HepG2 (cell line): ENCODE data around the gene MYL12B. TPM values are rescaled to one million over a fixed set of nuclear protein-coding genes. Genes with fewer than 3 reads are reported as not detected.
A peak's percentile ranks its signal among the peaks of the same experiment; 100 is the strongest.

Experiments used
- CTCF ChIP-seq: sonication (generic); formaldehyde crosslinking; IDR thresholded peaks from 2 replicates; pipeline ENCODE4 v1.5.0; 2020; ENCODE audit warnings: mild to moderate bottlenecking, missing genetic modification reagents, moderate library complexity
- ETV5 ChIP-seq: IDR thresholded peaks from 2 replicates; pipeline ENCODE4 v1.6.1; 2018; ENCODE audit warnings: missing biosample characterization, missing genetic modification reagents, inconsistent platforms, borderline replicate concordance
- MEIS1 ChIP-seq: sonication (generic); formaldehyde crosslinking; IDR thresholded peaks from 2 replicates; pipeline ENCODE4 v1.9.0; 2021; ENCODE audit warnings: mild to moderate bottlenecking, missing genetic modification reagents, moderate library complexity, borderline replicate concordance
- MYNN ChIP-seq: sonication (generic); formaldehyde crosslinking; IDR thresholded peaks from 2 replicates; pipeline ENCODE4 v1.4.0; 2020; ENCODE audit warnings: mild to moderate bottlenecking, low read depth, missing genetic modification reagents
- REL ChIP-seq: sonication (generic); formaldehyde crosslinking; conservative IDR thresholded peaks from 2 replicates; pipeline ENCODE4 v1.8.0; 2022; ENCODE audit warnings: mild to moderate bottlenecking, missing genetic modification reagents, moderate library complexity
- SIX1 ChIP-seq: sonication (generic); formaldehyde crosslinking; IDR thresholded peaks from 2 replicates; pipeline ENCODE4 v1.4.0; 2020; ENCODE audit warnings: missing genetic modification reagents, borderline replicate concordance
- TEAD3 ChIP-seq: optimal IDR thresholded peaks from 2 replicates; pipeline ENCODE3; 2016; ENCODE audit warnings: borderline replicate concordance
- ZBTB49 ChIP-seq: sonication (generic); formaldehyde crosslinking; IDR thresholded peaks from 2 replicates; pipeline ENCODE4 v1.4.0; 2020; ENCODE audit warnings: missing genetic modification reagents, borderline replicate concordance
- ZNF276 ChIP-seq: sonication (generic); formaldehyde crosslinking; IDR thresholded peaks from 2 replicates; pipeline ENCODE4 v1.4.0; 2020; ENCODE audit warnings: mild to moderate bottlenecking, low read depth, missing genetic modification reagents
- ZNF552 ChIP-seq: sonication (generic); formaldehyde crosslinking; IDR thresholded peaks from 2 replicates; pipeline ENCODE4 v1.9.0; 2022; ENCODE audit warnings: missing genetic modification reagents, mild to moderate bottlenecking, borderline replicate concordance
- ZNF570 ChIP-seq: sonication (generic); formaldehyde crosslinking; IDR thresholded peaks from 2 replicates; pipeline ENCODE4 v1.4.0; 2020; ENCODE audit warnings: mild to moderate bottlenecking, missing genetic modification reagents, borderline replicate concordance
- ZNF761 ChIP-seq: sonication (generic); formaldehyde crosslinking; conservative IDR thresholded peaks from 2 replicates; pipeline ENCODE4 v1.4.0; 2020; ENCODE audit warnings: mild to moderate bottlenecking, missing genetic modification reagents
- ZNF784 ChIP-seq: sonication (generic); formaldehyde crosslinking; IDR thresholded peaks from 2 replicates; pipeline ENCODE4 v1.5.1; 2020; ENCODE audit warnings: missing genetic modification reagents, mild to moderate bottlenecking, borderline replicate concordance
- polyA plus RNA-seq, 8 experiments: library from polyadenylated mRNA; depleted of rRNA in 3 of 8; stranded (reverse) in 7 of 8; unstranded in 1 of 8; fragments of >200 nt; fragmentation: Illumina TruSeq in 4 of 8; extraction: Trizol in 4 of 8; gene quantifications; 2 replicates each; pipeline versions ENCODE4 v1.2.1 to v1.2.3, GENCODE V29; 2011 to 2016; ENCODE audit warnings: low read depth in 4 of 8, missing spikeins in 1 of 8, mixed read lengths in 1 of 8; ENCODE audit not compliant: insufficient read depth in 1 of 8
- total RNA-seq, 5 experiments: library from RNA; depleted of rRNA; stranded (reverse); fragments of >200 nt; fragmentation: Illumina TruSeq; extraction: Trizol; gene quantifications; 2 replicates each; pipeline ENCODE4 v1.2.3, GENCODE V29; 2016; ENCODE audit warnings: low read depth in 1 of 5
- TF ChIP-seq, protein P1 (sequence below): IDR thresholded peaks from 2 replicates; pipeline ENCODE4 v1.6.1; 2016; ENCODE audit warnings: missing compliant biosample characterization, missing genetic modification reagents, borderline replicate concordance
- TF ChIP-seq, protein P2 (sequence below): sonication (generic); formaldehyde crosslinking; IDR thresholded peaks from 2 replicates; pipeline ENCODE4 v1.4.0; 2020; ENCODE audit warnings: missing genetic modification reagents, mild to moderate bottlenecking, borderline replicate concordance

Gene MYL12B
- total and polyA plus RNA-seq, 2 of the 13 experiments (the other 11 are each of a cell fraction or from before 2014, with no cell fraction given) = 265 to 340 TPM

- TF ChIP-seq MYNN (CRISPR knock-in tag) (no peak), MEIS1 (peak; percentile 67; the same call in 1 of the 2 replicates), ZBTB49 (no peak), ZNF784 (CRISPR knock-in tag) (no peak; the same call in 1 of the 2 replicates), ZNF570 (CRISPR knock-in tag) (no peak), SIX1 (CRISPR knock-in tag) (peak; percentile 13; the same call in 1 of the 2 replicates), ZNF276 (CRISPR knock-in tag) (no peak), ZNF552 (CRISPR knock-in tag) (no peak), REL (no peak), ETV5 (peak; percentile 29; the same call in 1 of the 2 replicates), TEAD3 (CRISPR knock-in tag) (peak; percentile 91), ZNF761 (no peak), CTCF (CRISPR knock-in tag) (no peak)
- TF ChIP-seq, protein P1, sequence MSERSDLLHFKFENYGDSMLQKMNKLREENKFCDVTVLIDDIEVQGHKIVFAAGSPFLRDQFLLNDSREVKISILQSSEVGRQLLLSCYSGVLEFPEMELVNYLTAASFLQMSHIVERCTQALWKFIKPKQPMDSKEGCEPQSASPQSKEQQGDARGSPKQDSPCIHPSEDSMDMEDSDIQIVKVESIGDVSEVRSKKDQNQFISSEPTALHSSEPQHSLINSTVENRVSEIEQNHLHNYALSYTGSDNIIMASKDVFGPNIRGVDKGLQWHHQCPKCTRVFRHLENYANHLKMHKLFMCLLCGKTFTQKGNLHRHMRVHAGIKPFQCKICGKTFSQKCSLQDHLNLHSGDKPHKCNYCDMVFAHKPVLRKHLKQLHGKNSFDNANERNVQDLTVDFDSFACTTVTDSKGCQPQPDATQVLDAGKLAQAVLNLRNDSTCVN (CRISPR knock-in tag) = no peak
- TF ChIP-seq, protein P2, sequence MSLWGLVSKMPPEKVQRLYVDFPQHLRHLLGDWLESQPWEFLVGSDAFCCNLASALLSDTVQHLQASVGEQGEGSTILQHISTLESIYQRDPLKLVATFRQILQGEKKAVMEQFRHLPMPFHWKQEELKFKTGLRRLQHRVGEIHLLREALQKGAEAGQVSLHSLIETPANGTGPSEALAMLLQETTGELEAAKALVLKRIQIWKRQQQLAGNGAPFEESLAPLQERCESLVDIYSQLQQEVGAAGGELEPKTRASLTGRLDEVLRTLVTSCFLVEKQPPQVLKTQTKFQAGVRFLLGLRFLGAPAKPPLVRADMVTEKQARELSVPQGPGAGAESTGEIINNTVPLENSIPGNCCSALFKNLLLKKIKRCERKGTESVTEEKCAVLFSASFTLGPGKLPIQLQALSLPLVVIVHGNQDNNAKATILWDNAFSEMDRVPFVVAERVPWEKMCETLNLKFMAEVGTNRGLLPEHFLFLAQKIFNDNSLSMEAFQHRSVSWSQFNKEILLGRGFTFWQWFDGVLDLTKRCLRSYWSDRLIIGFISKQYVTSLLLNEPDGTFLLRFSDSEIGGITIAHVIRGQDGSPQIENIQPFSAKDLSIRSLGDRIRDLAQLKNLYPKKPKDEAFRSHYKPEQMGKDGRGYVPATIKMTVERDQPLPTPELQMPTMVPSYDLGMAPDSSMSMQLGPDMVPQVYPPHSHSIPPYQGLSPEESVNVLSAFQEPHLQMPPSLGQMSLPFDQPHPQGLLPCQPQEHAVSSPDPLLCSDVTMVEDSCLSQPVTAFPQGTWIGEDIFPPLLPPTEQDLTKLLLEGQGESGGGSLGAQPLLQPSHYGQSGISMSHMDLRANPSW (CRISPR knock-in tag) = no peak
These were observed 43.8 kb upstream of the MYL12B start (continued) for GRCh38 chr18:3217948-3218647.
